PC-3 (cell line): ENCODE results near the gene CIDEB. TPM values are rescaled to one million over a fixed set of nuclear protein-coding genes. Genes with fewer than 3 reads are reported as not detected.

Experiments used
- ATAC-seq: fragments of 200-7000 bp; cut with Tn5 transposase; 2 replicates; pipeline ENCODE4 v1.9.1; 2020; ENCODE audit warnings: mild to moderate bottlenecking, moderate library complexity
- BruUV-seq: library from RNA; stranded (reverse); fragments of 400-500 nt; replicated peaks from 2 replicates; lab custom pipeline; 2021; lab: Mats Ljungman, UMichigan
- CTCF ChIA-PET: fragments of 300-600 bp; sonication (Branson Sonifier 250); formaldehyde crosslinking; loops from one replicate; lab custom pipeline; 2022; ENCODE audit warnings: antibody characterized with exemption; lab: Charles Lee
- POLR2A ChIA-PET: fragments of 300-600 bp; sonication (Branson Sonifier 250); formaldehyde crosslinking; loops from one replicate; lab custom pipeline; 2022; ENCODE audit warnings: antibody characterized with exemption; ENCODE audit not compliant: unreplicated experiment; lab: Charles Lee
- DNase-seq: peaks from one replicate; pipeline ENCODE4 v3.0.0-alpha.2; 2015
- H2AFZ ChIP-seq: fragments of 300-600 bp; sonication (generic); 2 replicates; pipeline ENCODE4 v1.6.0; 2016; ENCODE audit warnings: antibody characterized with exemption, low read length
- H3F3A ChIP-seq: fragments of 300-600 bp; sonication (generic); one replicate; pipeline ENCODE4 v1.6.0; 2017; ENCODE audit warnings: antibody characterized with exemption, low read length, control low read depth, mild to moderate bottlenecking; ENCODE audit not compliant: unreplicated experiment
- H3K27ac ChIP-seq: fragments of 300-600 bp; sonication (generic); 2 replicates; pipeline ENCODE4 v1.5.1; 2016; ENCODE audit warnings: mild to moderate bottlenecking, low read length
- H3K27me3 ChIP-seq: fragments of 300-600 bp; sonication (generic); 2 replicates; pipeline ENCODE4 v1.6.1; 2016; ENCODE audit warnings: low read length, mixed read lengths
- H3K36me3 ChIP-seq: fragments of 300-600 bp; sonication (generic); 2 replicates; pipeline ENCODE4 v1.6.1; 2016; ENCODE audit warnings: low read depth, mixed run types, low read length, mixed read lengths
- H3K4me1 ChIP-seq: fragments of 300-600 bp; sonication (generic); 2 replicates; pipeline ENCODE4 v1.5.1; 2016; ENCODE audit warnings: low read length; ENCODE audit not compliant: insufficient read depth
- H3K4me2 ChIP-seq: fragments of 300-600 bp; sonication (generic); 2 replicates; pipeline ENCODE4 v1.6.0; 2016; ENCODE audit warnings: low read length
- H3K4me3 ChIP-seq: fragments of 300-600 bp; sonication (generic); 2 replicates; pipeline ENCODE4 v1.5.1; 2016; ENCODE audit warnings: mild to moderate bottlenecking, low read length, mixed read lengths
- H3K79me2 ChIP-seq: fragments of 300-600 bp; sonication (generic); 2 replicates; pipeline ENCODE4 v1.6.1; 2017; ENCODE audit warnings: low read length, mixed read lengths
- H3K9ac ChIP-seq: fragments of 300-600 bp; sonication (generic); 2 replicates; pipeline ENCODE4 v1.6.0; 2016; ENCODE audit warnings: mild to moderate bottlenecking, low read length
- H3K9me2 ChIP-seq: fragments of 300-600 bp; sonication (generic); replicated peaks from 2 replicates; pipeline ENCODE4 v1.6.1; 2016; ENCODE audit warnings: mixed run types, low read length, mixed read lengths
- H3K9me3 ChIP-seq: fragments of 300-600 bp; sonication (generic); 2 replicates; pipeline ENCODE4 v1.6.1; 2016; ENCODE audit warnings: low read length, mixed read lengths
- H4K20me1 ChIP-seq: fragments of 300-600 bp; sonication (generic); 2 replicates; pipeline ENCODE4 v1.6.1; 2016; ENCODE audit warnings: low read length, mixed read lengths
- CTCF ChIP-seq: fragments of 300-600 bp; sonication (generic); conservative IDR thresholded peaks from 2 replicates; pipeline ENCODE4 v1.5.1; 2017; ENCODE audit warnings: antibody characterized with exemption, low read depth, mild to moderate bottlenecking, low read length
- EZH2 ChIP-seq: fragments of 300-600 bp; sonication (generic); IDR thresholded peaks from one replicate; pipeline ENCODE4 v1.6.1; 2017; ENCODE audit warnings: antibody characterized with exemption, mild to moderate bottlenecking, low read length; ENCODE audit not compliant: unreplicated experiment
- EZH2phosphoT487 ChIP-seq: fragments of 300-600 bp; sonication (generic); IDR thresholded peaks from 2 replicates; pipeline ENCODE4 v1.6.1; 2018; ENCODE audit warnings: mild to moderate bottlenecking, antibody characterized with exemption, low read length, borderline replicate concordance
- intact Hi-C: fragments of 100-400 bp; cut with micrococcal nuclease; formaldehyde crosslinking; loops from 2 replicates; pipeline ENCODE4 v1.9.0; 2023
- total RNA-seq: library from RNA; depleted of rRNA; stranded (reverse); fragments of >200 nt; gene quantifications from 2 replicates; pipeline ENCODE4 v1.2.3, GENCODE V29; 2014

Gene CIDEB
- total RNA-seq, 1 experiment from 2014 or later = not detected

- intact Hi-C loops = no loop called here
- no peak overlapping the region for H3K4me2 ChIP-seq
- no peaks in the 10 kb centered on the region for H4K20me1 ChIP-seq
- DNase-seq (no peak), ATAC-seq (no peak)
- H3K27me3 ChIP-seq = no peaks in the 10 kb centered on the region
- H3K79me2 ChIP-seq = no peaks in the 10 kb centered on the region
- POLR2A ChIA-PET = no interaction called here
- peaks cover 8% of the 10 kb centered on the region; the same call in 1 of the 2 replicates for H3K4me1 ChIP-seq
- no peaks in the 10 kb centered on the region for H3F3A ChIP-seq
- no peaks in the 10 kb centered on the region for H3K9me2 ChIP-seq
- CTCF ChIA-PET = no interaction called here
- no peaks in the 10 kb centered on the region for H3K9me3 ChIP-seq
- TF ChIP-seq CTCF = no peak
- no peak for TF ChIP-seq EZH2phosphoT487
- TF ChIP-seq EZH2 = no peak
- no peaks in the 10 kb centered on the region for H3K36me3 ChIP-seq
- H3K4me3 ChIP-seq = no peak overlapping the region
- no peak overlapping the region for H2AFZ ChIP-seq
- BruUV-seq = no TSS peak
- H3K27ac ChIP-seq = no peak overlapping the region
- H3K9ac ChIP-seq = no peak overlapping the region
Observed at GRCh38 chr14:24261256-24261968, 46.4 kb downstream of the CIDEB start.

GRCh38 chr14:24260780-24261157 is 47.0 kb downstream of the CIDEB start:
- ATAC-seq = no peak
- POLR2A ChIA-PET = no interaction called here
- intact Hi-C loops = no loop called here

More at GRCh38 chr14:24260780-24261157, 47.0 kb downstream of the CIDEB start:
- no peaks in the 10 kb centered on the region for H3K9me2 ChIP-seq
- no peak overlapping the region for H3K9ac ChIP-seq
- H3K36me3 ChIP-seq = no peaks in the 10 kb centered on the region
- no peaks in the 10 kb centered on the region for H3F3A ChIP-seq
- BruUV-seq = no TSS peak
- H3K4me1 ChIP-seq = peaks cover 8% of the 10 kb centered on the region; the same call in 1 of the 2 replicates
- CTCF ChIA-PET = no interaction called here
- no peak overlapping the region for H3K27ac ChIP-seq
- no peaks in the 10 kb centered on the region for H3K9me3 ChIP-seq
- TF ChIP-seq EZH2phosphoT487 = no peak
- TF ChIP-seq CTCF = no peak
- no peak for TF ChIP-seq EZH2
- H4K20me1 ChIP-seq = no peaks in the 10 kb centered on the region
- no peak overlapping the region for H3K4me2 ChIP-seq
- no peaks in the 10 kb centered on the region for H3K27me3 ChIP-seq
- H3K79me2 ChIP-seq = no peaks in the 10 kb centered on the region
- no peak overlapping the region for H2AFZ ChIP-seq
- no peak overlapping the region for H3K4me3 ChIP-seq
- no peak for DNase-seq
